ENCODE measurements around the gene C1orf50.

C1orf50 gene

GRCh38 chr1:42773420-42773819 is 6.4 kb downstream of the C1orf50 start:
- no peak for ATAC-seq
- TF ChIP-seq CREB5 (CRISPR knock-in tag; IDR thresholded peaks at IDR 0.05; ENCODE audit: low read depth) (no peak), ESRRG (CRISPR knock-in tag; IDR thresholded peaks at IDR 0.05) (no peak), ZFP30 (CRISPR knock-in tag; IDR thresholded peaks at IDR 0.05) (no peak), CSRNP3 (CRISPR knock-in tag; IDR thresholded peaks at IDR 0.05) (no peak)

- no peak for ATAC-seq
- TF ChIP-seq ZFP30 (CRISPR knock-in tag; IDR thresholded peaks at IDR 0.05) (no peak), POU6F1 (CRISPR knock-in tag; IDR thresholded peaks at IDR 0.05; ENCODE audit: borderline replicate concordance, low read depth) (no peak), CSRNP3 (CRISPR knock-in tag; IDR thresholded peaks at IDR 0.05) (no peak), ZNF8 (CRISPR knock-in tag; IDR thresholded peaks at IDR 0.05) (no peak), GLIS3 (CRISPR knock-in tag; IDR thresholded peaks at IDR 0.05) (no peak), CREB5 (CRISPR knock-in tag; IDR thresholded peaks at IDR 0.05; ENCODE audit: low read depth) (no peak)
Measured at GRCh38 chr1:42774928-42775526, 8.0 kb downstream of the C1orf50 start.

GRCh38 chr1:42776502-42776901 is 9.5 kb downstream of the C1orf50 start:
- no peak for ATAC-seq
- no peak for TF ChIP-seq BACH2 (CRISPR knock-in tag; IDR thresholded peaks at IDR 0.05; ENCODE audit: borderline replicate concordance)
- TF ChIP-seq TOX (CRISPR knock-in tag; IDR thresholded peaks at IDR 0.05; ENCODE audit: borderline replicate concordance): no peak
- TF ChIP-seq TSHZ2 (CRISPR knock-in tag; IDR thresholded peaks at IDR 0.05): no peak
- TF ChIP-seq POU6F1 (CRISPR knock-in tag; IDR thresholded peaks at IDR 0.05; ENCODE audit: borderline replicate concordance, low read depth): no peak
- TF ChIP-seq ZNF70 (CRISPR knock-in tag; IDR thresholded peaks at IDR 0.05): no peak
- no peak for TF ChIP-seq ZC3H10 (CRISPR knock-in tag; IDR thresholded peaks at IDR 0.05)
- TF ChIP-seq RARB (CRISPR knock-in tag; IDR thresholded peaks at IDR 0.05): no peak
- TF ChIP-seq OSR1 (CRISPR knock-in tag; IDR thresholded peaks at IDR 0.05): no peak
- TF ChIP-seq PATZ1 (CRISPR knock-in tag; IDR thresholded peaks at IDR 0.05; ENCODE audit: borderline replicate concordance): no peak
- TF ChIP-seq CSDC2 (CRISPR knock-in tag; IDR thresholded peaks at IDR 0.05): no peak
- TF ChIP-seq ZFP30 (CRISPR knock-in tag; IDR thresholded peaks at IDR 0.05): no peak
- TF ChIP-seq ISL1 (CRISPR knock-in tag; IDR thresholded peaks at IDR 0.05): no peak
